HepG2 (cell line): ENCODE data around the gene DAPK1. TPM values are rescaled to one million over a fixed set of nuclear protein-coding genes. Genes with fewer than 3 reads are reported as not detected.

Experiments
- CC2D1A ChIP-seq: sonication (generic); formaldehyde crosslinking; IDR thresholded peaks from 2 replicates; pipeline ENCODE4 v1.8.1; 2023; ENCODE audit warnings: mild to moderate bottlenecking, missing genetic modification reagents
- FOXA1 ChIP-seq, 2 experiments: fragments of 450-650 bp in 1 of 2; sonication (generic) in 1 of 2; formaldehyde crosslinking in 1 of 2; IDR thresholded peaks; 2 replicates each; pipeline versions ENCODE4 v1.4.0 to v1.6.1; 2016 to 2020; ENCODE audit warnings: missing genetic modification reagents in 1 of 2
- FOXO1 ChIP-seq: sonication (generic); formaldehyde crosslinking; IDR thresholded peaks from 2 replicates; pipeline ENCODE4 v1.4.0; 2020; ENCODE audit warnings: missing genetic modification reagents
- FOXO4 ChIP-seq: sonication (generic); formaldehyde crosslinking; conservative IDR thresholded peaks from 2 replicates; pipeline ENCODE4 v1.8.1; 2023; ENCODE audit warnings: missing genetic modification reagents
- HMGA1 ChIP-seq: sonication (generic); formaldehyde crosslinking; conservative IDR thresholded peaks from 2 replicates; pipeline ENCODE4 v1.4.0; 2020; ENCODE audit warnings: missing genetic modification reagents
- HNRNPUL1 ChIP-seq: fragments of 200-400 bp; formaldehyde crosslinking; IDR thresholded peaks from 2 replicates; pipeline ENCODE4 v1.6.1; 2017; ENCODE audit warnings: low read depth, mild to moderate bottlenecking, low read length, moderate library complexity
- HOXA3 ChIP-seq: sonication (generic); formaldehyde crosslinking; IDR thresholded peaks from 2 replicates; pipeline ENCODE4 v1.5.0; 2020; ENCODE audit warnings: missing genetic modification reagents
- MAFF ChIP-seq: IDR thresholded peaks from 2 replicates; pipeline ENCODE4 v1.6.1; 2011; ENCODE audit warnings: low read depth, low read length, improper control_type of control experiment
- MYC ChIP-seq: sonication (generic); formaldehyde crosslinking; IDR thresholded peaks from 2 replicates; pipeline ENCODE4 v1.9.0; 2021; ENCODE audit warnings: missing genetic modification reagents, borderline replicate concordance
- MYPOP ChIP-seq: sonication (generic); formaldehyde crosslinking; IDR thresholded peaks from 2 replicates; pipeline ENCODE4 v1.8.1; 2023; ENCODE audit warnings: mild to moderate bottlenecking, moderate library complexity, missing genetic modification reagents
- NR3C1 ChIP-seq: sonication (generic); formaldehyde crosslinking; IDR thresholded peaks from 2 replicates; pipeline ENCODE4 v1.4.0; 2020; ENCODE audit warnings: missing genetic modification reagents
- SNAI1 ChIP-seq: sonication (generic); formaldehyde crosslinking; IDR thresholded peaks from 2 replicates; pipeline ENCODE4 v1.5.0; 2020; ENCODE audit warnings: mild to moderate bottlenecking, missing genetic modification reagents, borderline replicate concordance
- STAT5B ChIP-seq: sonication (generic); formaldehyde crosslinking; IDR thresholded peaks from 2 replicates; pipeline ENCODE4 v1.4.0; 2020; ENCODE audit warnings: missing genetic modification reagents
- ZBTB44 ChIP-seq: sonication (generic); formaldehyde crosslinking; IDR thresholded peaks from 2 replicates; pipeline ENCODE4 v1.4.0; 2020; ENCODE audit warnings: missing genetic modification reagents
- ZBTB7A ChIP-seq: sonication (generic); formaldehyde crosslinking; IDR thresholded peaks from 2 replicates; pipeline ENCODE4 v1.8.0; 2022; ENCODE audit warnings: mild to moderate bottlenecking, missing genetic modification reagents
- ZMYM2 ChIP-seq: sonication (generic); formaldehyde crosslinking; IDR thresholded peaks from 2 replicates; pipeline ENCODE4 v1.8.0; 2022; ENCODE audit warnings: mild to moderate bottlenecking, missing genetic modification reagents
- ZNF121 ChIP-seq: sonication (generic); formaldehyde crosslinking; IDR thresholded peaks from 2 replicates; pipeline ENCODE4 v1.5.0; 2020; ENCODE audit warnings: mild to moderate bottlenecking, missing genetic modification reagents
- ZNF138 ChIP-seq: sonication (generic); formaldehyde crosslinking; IDR thresholded peaks from 2 replicates; pipeline ENCODE4 v1.5.0; 2020; ENCODE audit warnings: mild to moderate bottlenecking, low read depth, missing genetic modification reagents
- ZNF263 ChIP-seq: sonication (generic); formaldehyde crosslinking; IDR thresholded peaks from 2 replicates; pipeline ENCODE4 v1.4.0; 2020; ENCODE audit warnings: missing genetic modification reagents
- ZNF317 ChIP-seq: sonication (generic); formaldehyde crosslinking; IDR thresholded peaks from 2 replicates; pipeline ENCODE4 v1.5.0; 2020; ENCODE audit warnings: mild to moderate bottlenecking, missing genetic modification reagents
- ZNF543 ChIP-seq: sonication (generic); formaldehyde crosslinking; IDR thresholded peaks from 2 replicates; pipeline ENCODE4 v1.4.0; 2020; ENCODE audit warnings: mild to moderate bottlenecking, missing genetic modification reagents
- ZNF546 ChIP-seq: sonication (generic); formaldehyde crosslinking; conservative IDR thresholded peaks from 2 replicates; pipeline ENCODE4 v1.8.1; 2023; ENCODE audit warnings: mild to moderate bottlenecking, missing genetic modification reagents
- ZNF552 ChIP-seq: sonication (generic); formaldehyde crosslinking; IDR thresholded peaks from 2 replicates; pipeline ENCODE4 v1.9.0; 2022; ENCODE audit warnings: missing genetic modification reagents, mild to moderate bottlenecking, borderline replicate concordance
- ZNF691 ChIP-seq: sonication (generic); formaldehyde crosslinking; IDR thresholded peaks from 2 replicates; pipeline ENCODE4 v1.4.0; 2020; ENCODE audit warnings: missing genetic modification reagents, low read depth, mild to moderate bottlenecking, borderline replicate concordance
- ZNF713 ChIP-seq: sonication (generic); formaldehyde crosslinking; IDR thresholded peaks from 2 replicates; pipeline ENCODE4 v1.4.0; 2020; ENCODE audit warnings: mild to moderate bottlenecking, missing genetic modification reagents
- ZNF766 ChIP-seq: sonication (generic); formaldehyde crosslinking; IDR thresholded peaks from 2 replicates; pipeline ENCODE4 v1.5.0; 2020; ENCODE audit warnings: missing genetic modification reagents, borderline replicate concordance
- ZNF780A ChIP-seq: sonication (generic); formaldehyde crosslinking; IDR thresholded peaks from 2 replicates; pipeline ENCODE4 v1.8.0; 2022; ENCODE audit warnings: mild to moderate bottlenecking, missing genetic modification reagents, moderate library complexity
- polyA plus RNA-seq, 8 experiments: library from polyadenylated mRNA; depleted of rRNA in 3 of 8; stranded (reverse) in 7 of 8; unstranded in 1 of 8; fragments of >200 nt; fragmentation: Illumina TruSeq in 4 of 8; extraction: Trizol in 4 of 8; gene quantifications; 2 replicates each; pipeline versions ENCODE4 v1.2.1 to v1.2.3, GENCODE V29; 2011 to 2016; ENCODE audit warnings: low read depth in 4 of 8, missing spikeins in 1 of 8, mixed read lengths in 1 of 8; ENCODE audit not compliant: insufficient read depth in 1 of 8
- total RNA-seq, 5 experiments: library from RNA; depleted of rRNA; stranded (reverse); fragments of >200 nt; fragmentation: Illumina TruSeq; extraction: Trizol; gene quantifications; 2 replicates each; pipeline ENCODE4 v1.2.3, GENCODE V29; 2016; ENCODE audit warnings: low read depth in 1 of 5

DAPK1 gene
- total and polyA plus RNA-seq, 2 of the 13 experiments (the other 11 are each of a cell fraction or from before 2014, with no cell fraction given), result 35.7 to 35.9 TPM

- TF ChIP-seq NR3C1 (CRISPR knock-in tag) (no peak), CC2D1A (no peak), ZNF317 (CRISPR knock-in tag) (no peak), ZNF138 (CRISPR knock-in tag) (peak; percentile 62; the same call in 1 of the 2 replicates), HNRNPUL1 (no peak), ZBTB7A (CRISPR knock-in tag) (peak; percentile 65; the same call in 1 of the 2 replicates), ZNF691 (CRISPR knock-in tag) (no peak; the same call in 1 of the 2 replicates), ZNF766 (CRISPR knock-in tag) (0 out of 2 replicates have a peak, but pooled peaks have one; percentile 30), FOXO1 (CRISPR knock-in tag) (no peak), ZBTB44 (CRISPR knock-in tag) (no peak), ZNF713 (no peak), ZNF546 (CRISPR knock-in tag) (no peak; the same call in 1 of the 2 replicates), FOXA1 (IDR thresholded peaks at IDR 0.05) (no peak), FOXA1 (CRISPR knock-in tag; IDR thresholded peaks at IDR 0.05) (peak; percentile 4; the same call in 1 of the 2 replicates), FOXO4 (CRISPR knock-in tag) (0 out of 2 replicates have a peak, but pooled peaks have one; percentile 76), STAT5B (CRISPR knock-in tag) (no peak), ZMYM2 (no peak), SNAI1 (CRISPR knock-in tag) (no peak; the same call in 1 of the 2 replicates), ZNF263 (CRISPR knock-in tag) (peak; percentile 67; the same call in 1 of the 2 replicates), HOXA3 (CRISPR knock-in tag) (peak; percentile 67; the same call in 1 of the 2 replicates), ZNF552 (CRISPR knock-in tag) (no peak), ZNF780A (CRISPR knock-in tag) (no peak), MAFF (no peak), HMGA1 (no peak), ZNF543 (CRISPR knock-in tag) (peak; percentile 57; the same call in 1 of the 2 replicates), MYPOP (CRISPR knock-in tag) (peak; percentile 93), MYC (CRISPR knock-in tag) (peak; percentile 45; the same call in 1 of the 2 replicates), ZNF121 (CRISPR knock-in tag) (no peak)
These were observed at the start of gene DAPK1 (continued) for GRCh38 chr9:87497604-87498045.
